HG03066 (cell line): ENCODE results near the gene OR1I1.

Experiments
- ATAC-seq: cut with Tn5 transposase; IDR thresholded peaks from one replicate; pipeline ENCODE4 v1.9.1; 2021; ENCODE audit warnings: low read depth; ENCODE audit not compliant: unreplicated experiment

OR1I1 gene

GRCh38 chr19:15142313-15142712 lies 60.3 kb downstream of the OR1I1 start:
- ATAC-seq: no peak
